ENCODE data around the gene EFHC1. TPM values are rescaled to one million over a fixed set of nuclear protein-coding genes. Genes with fewer than 3 reads are reported as not detected.

EFHC1 gene
- total and polyA plus RNA-seq, 2 of the 13 experiments (the other 11 are each of a cell fraction or from before 2014, with no cell fraction given): 23.4 to 29.5 TPM

- TF ChIP-seq CREB3 (CRISPR knock-in tag; IDR thresholded peaks at IDR 0.05): no peak
- no peak for TF ChIP-seq ZNF564 (CRISPR knock-in tag; IDR thresholded peaks at IDR 0.05)
- TF ChIP-seq ZNF138 (CRISPR knock-in tag; IDR thresholded peaks at IDR 0.05; ENCODE audit: low read depth): no peak
- peak; percentile 73 for TF ChIP-seq FOXA3 (CRISPR knock-in tag; IDR thresholded peaks at IDR 0.05)
- peak; percentile 14; the same call in 1 of the 2 replicates for TF ChIP-seq YEATS2 (CRISPR knock-in tag; IDR thresholded peaks at IDR 0.05; ENCODE audit: borderline replicate concordance)
- no peak; the same call in 1 of the 2 replicates for TF ChIP-seq ZNF460 (CRISPR knock-in tag; IDR thresholded peaks at IDR 0.05; ENCODE audit: borderline replicate concordance)
- no peak for TF ChIP-seq CHD2 (IDR thresholded peaks at IDR 0.05; ENCODE audit: low read depth, low read length)
- no peak for TF ChIP-seq KAT2B (IDR thresholded peaks at IDR 0.05; ENCODE audit: borderline replicate concordance, low read depth, low read length)
- no peak for TF ChIP-seq ZNF512B (CRISPR knock-in tag; IDR thresholded peaks at IDR 0.05; ENCODE audit: borderline replicate concordance)
- TF ChIP-seq HMGA1 (CRISPR knock-in tag; conservative IDR thresholded peaks at IDR 0.05): no peak
- no peak for TF ChIP-seq E2F5 (CRISPR knock-in tag; conservative IDR thresholded peaks at IDR 0.05)
- TF ChIP-seq TEAD3 (CRISPR knock-in tag; optimal IDR thresholded peaks at IDR 0.05; ENCODE audit: borderline replicate concordance): peak; percentile 84
- no peak for TF ChIP-seq SMC3 (IDR thresholded peaks at IDR 0.05; ENCODE audit: low read length)
- TF ChIP-seq ARID4A (CRISPR knock-in tag; IDR thresholded peaks at IDR 0.05; ENCODE audit: borderline replicate concordance): peak; percentile 42; the same call in 1 of the 2 replicates
- TF ChIP-seq PCBP1 (IDR thresholded peaks at IDR 0.05; ENCODE audit: borderline replicate concordance, low read depth, low read length): no peak
- TF ChIP-seq BCL3 (CRISPR knock-in tag; IDR thresholded peaks at IDR 0.05): no peak; the same call in 1 of the 2 replicates
- TF ChIP-seq ZBTB1 (CRISPR knock-in tag; IDR thresholded peaks at IDR 0.05; ENCODE audit: borderline replicate concordance): no peak
- no peak for TF ChIP-seq ZNF567 (CRISPR knock-in tag; IDR thresholded peaks at IDR 0.05; ENCODE audit: borderline replicate concordance)
- no peak for TF ChIP-seq ZEB1 (IDR thresholded peaks at IDR 0.05; ENCODE audit: insufficient replicate concordance, low read depth)
These were observed 97.5 kb downstream of the EFHC1 start (continued) for GRCh38 chr6:52517502-52518278.
